Mesothelial cell of epicardium (in vitro differentiated cells): ENCODE data around the gene GRM1. TPM values are rescaled to one million over a fixed set of nuclear protein-coding genes. Genes with fewer than 3 reads are reported as not detected.

Source experiments
- DNase-seq, 2 experiments: peaks; one replicate each; pipeline ENCODE4 v3.0.0; 2021; ENCODE audit warnings: low spot score in 2 of 2; ENCODE audit not compliant: unreplicated experiment in 2 of 2
- H3K27ac Mint-ChIP-seq: 2 replicates; pipeline ENCODE4 v1.8.0; 2021; ENCODE audit warnings: mixed read lengths
- H3K27me3 Mint-ChIP-seq: 2 replicates; pipeline ENCODE4 v1.8.0; 2021; ENCODE audit warnings: low read depth, mixed read lengths
- H3K36me3 Mint-ChIP-seq: 2 replicates; pipeline ENCODE4 v1.8.0; 2021; ENCODE audit warnings: mixed read lengths
- H3K4me1 Mint-ChIP-seq: 2 replicates; pipeline ENCODE4 v1.8.0; 2021; ENCODE audit warnings: mixed read lengths
- H3K4me3 Mint-ChIP-seq: 2 replicates; pipeline ENCODE4 v1.8.0; 2021; ENCODE audit warnings: mild to moderate bottlenecking, moderate library complexity, mixed read lengths
- H3K9me3 Mint-ChIP-seq: 2 replicates; pipeline ENCODE4 v1.8.0; 2021; ENCODE audit warnings: mixed read lengths
- total RNA-seq: library from RNA; stranded (reverse); gene quantifications from 3 replicates; pipeline ENCODE4 v1.2.1, GENCODE V29; 2021
- TF ChIP-seq, protein P1 (sequence below): fragments of 200-600 bp; sonication (generic); IDR thresholded peaks from one replicate; pipeline ENCODE4 v1.5.0; 2021; ENCODE audit warnings: antibody characterized with exemption; ENCODE audit not compliant: unreplicated experiment

GRM1 gene
- total RNA-seq, 1 donor from 2014 or later, result 0.16 TPM

DNA sequence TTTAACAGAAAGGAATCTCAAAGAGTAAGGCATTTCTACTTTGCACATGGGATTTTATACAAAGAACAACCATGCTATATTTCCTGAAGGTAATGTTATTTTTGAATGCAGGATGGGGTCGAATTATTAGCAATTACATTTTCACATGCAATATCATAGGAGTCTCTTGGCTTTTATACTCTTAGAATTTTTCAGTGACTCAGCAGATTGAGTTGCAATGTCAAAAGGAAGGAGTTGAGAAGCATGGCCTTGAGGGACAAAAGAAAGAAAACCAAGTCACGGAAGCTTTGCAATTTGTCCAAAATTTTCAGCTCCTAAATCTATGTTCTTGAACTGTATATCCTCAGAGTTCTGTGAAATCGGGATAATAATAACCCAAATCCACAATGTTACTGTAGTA, 181.1 kb downstream of the GRM1 start:
- H3K9me3 Mint-ChIP-seq, result no peaks in the 10 kb centered on the region
- H3K4me1 Mint-ChIP-seq, result no peaks in the 10 kb centered on the region
- peaks cover 12% of the 10 kb centered on the region for H3K27me3 Mint-ChIP-seq
- TF ChIP-seq, protein P1, sequence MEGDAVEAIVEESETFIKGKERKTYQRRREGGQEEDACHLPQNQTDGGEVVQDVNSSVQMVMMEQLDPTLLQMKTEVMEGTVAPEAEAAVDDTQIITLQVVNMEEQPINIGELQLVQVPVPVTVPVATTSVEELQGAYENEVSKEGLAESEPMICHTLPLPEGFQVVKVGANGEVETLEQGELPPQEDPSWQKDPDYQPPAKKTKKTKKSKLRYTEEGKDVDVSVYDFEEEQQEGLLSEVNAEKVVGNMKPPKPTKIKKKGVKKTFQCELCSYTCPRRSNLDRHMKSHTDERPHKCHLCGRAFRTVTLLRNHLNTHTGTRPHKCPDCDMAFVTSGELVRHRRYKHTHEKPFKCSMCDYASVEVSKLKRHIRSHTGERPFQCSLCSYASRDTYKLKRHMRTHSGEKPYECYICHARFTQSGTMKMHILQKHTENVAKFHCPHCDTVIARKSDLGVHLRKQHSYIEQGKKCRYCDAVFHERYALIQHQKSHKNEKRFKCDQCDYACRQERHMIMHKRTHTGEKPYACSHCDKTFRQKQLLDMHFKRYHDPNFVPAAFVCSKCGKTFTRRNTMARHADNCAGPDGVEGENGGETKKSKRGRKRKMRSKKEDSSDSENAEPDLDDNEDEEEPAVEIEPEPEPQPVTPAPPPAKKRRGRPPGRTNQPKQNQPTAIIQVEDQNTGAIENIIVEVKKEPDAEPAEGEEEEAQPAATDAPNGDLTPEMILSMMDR, result no peak
- H3K36me3 Mint-ChIP-seq, result no peaks in the 10 kb centered on the region
- H3K4me3 Mint-ChIP-seq, result no peak overlapping the region
- H3K27ac Mint-ChIP-seq, result no peak overlapping the region
- DNase-seq, result no peak

DNA sequence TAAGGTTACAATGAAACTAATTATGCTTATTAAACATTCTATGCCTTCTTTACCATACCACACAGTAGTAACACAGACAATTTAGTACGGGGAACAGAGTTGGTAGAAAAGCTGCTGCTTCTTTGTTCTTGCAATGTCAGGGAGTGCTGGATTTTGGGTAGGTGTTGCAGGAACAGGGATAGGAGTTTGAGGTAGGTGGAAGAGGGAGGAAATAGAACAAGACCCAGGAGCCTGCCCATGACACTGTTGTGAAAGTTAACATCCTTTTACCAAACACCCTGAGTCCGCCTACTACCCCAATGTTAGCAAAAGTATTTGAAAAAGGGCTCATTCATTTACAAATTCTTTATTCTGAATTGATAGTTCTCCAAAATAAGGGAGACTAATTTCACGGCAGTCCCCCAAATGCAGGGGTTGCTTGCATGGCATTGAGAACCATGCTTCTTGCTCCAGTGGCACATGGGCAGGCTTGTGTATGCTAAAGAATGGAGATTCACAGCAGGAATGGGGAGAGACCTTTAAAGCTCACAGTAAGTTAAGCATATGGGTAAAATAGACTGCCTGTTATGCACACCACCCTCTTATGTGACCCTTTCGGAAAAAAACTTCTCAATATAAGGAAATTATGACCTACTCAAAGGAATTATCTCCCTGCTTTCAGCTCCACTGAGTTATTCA, 181.7 kb downstream of the GRM1 start:
- peaks cover 14% of the 10 kb centered on the region for H3K27me3 Mint-ChIP-seq
- TF ChIP-seq, protein P1, result no peak
- H3K9me3 Mint-ChIP-seq, result no peaks in the 10 kb centered on the region
- no peaks in the 10 kb centered on the region for H3K4me1 Mint-ChIP-seq
- H3K4me3 Mint-ChIP-seq, result no peak overlapping the region
- DNase-seq, result no peak
- no peak overlapping the region for H3K27ac Mint-ChIP-seq
- H3K36me3 Mint-ChIP-seq, result no peaks in the 10 kb centered on the region

DNA sequence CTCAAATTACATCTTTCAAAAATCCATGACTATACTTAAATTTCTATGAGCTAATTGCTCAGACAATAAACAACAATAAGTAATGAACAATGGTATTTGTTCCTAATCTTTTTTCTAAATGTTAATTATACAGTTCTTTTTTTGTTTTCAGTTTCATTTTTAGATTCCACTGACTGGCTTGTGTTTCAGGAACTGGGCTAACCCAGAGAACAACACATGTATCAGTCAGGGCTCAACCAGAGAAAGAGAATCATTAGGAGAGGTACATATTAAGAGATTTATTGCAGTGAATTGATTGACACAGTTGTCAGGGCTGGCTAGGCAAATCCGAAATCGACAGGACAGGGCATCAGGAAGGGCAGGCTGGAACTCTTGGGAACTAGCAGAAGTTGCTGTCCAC, 182.8 kb downstream of the GRM1 start:
- H3K36me3 Mint-ChIP-seq, result no peaks in the 10 kb centered on the region
- DNase-seq, result no peak
- no peak overlapping the region for H3K4me3 Mint-ChIP-seq
- TF ChIP-seq, protein P1, result no peak
- no peaks in the 10 kb centered on the region for H3K9me3 Mint-ChIP-seq
- H3K27me3 Mint-ChIP-seq, result peaks cover 9% of the 10 kb centered on the region
- H3K4me1 Mint-ChIP-seq, result no peaks in the 10 kb centered on the region
- H3K27ac Mint-ChIP-seq, result no peak overlapping the region

DNA sequence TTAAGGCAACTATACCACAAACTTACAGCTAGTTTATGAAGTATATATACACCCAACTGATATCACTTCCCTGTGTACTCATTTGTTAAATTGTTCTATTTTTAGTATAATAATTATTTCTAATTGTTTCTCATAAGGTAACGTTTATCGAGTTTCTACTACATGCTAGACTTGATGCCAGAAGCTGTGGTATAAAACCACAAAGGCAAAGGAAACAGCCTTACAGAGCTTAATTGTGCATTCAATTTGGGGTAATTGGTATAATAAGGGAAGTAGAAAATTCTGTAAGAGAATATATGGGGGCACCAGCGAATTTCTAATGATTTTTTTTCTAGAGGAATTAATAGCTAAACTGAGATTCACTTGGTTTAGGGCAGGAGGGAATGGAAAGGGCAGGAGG, 183.9 kb downstream of the GRM1 start:
- DNase-seq, result no peak
- no peaks in the 10 kb centered on the region for H3K9me3 Mint-ChIP-seq
- no peaks in the 10 kb centered on the region for H3K36me3 Mint-ChIP-seq
- H3K27me3 Mint-ChIP-seq, result peaks cover 10% of the 10 kb centered on the region
- H3K27ac Mint-ChIP-seq, result no peak overlapping the region
- H3K4me1 Mint-ChIP-seq, result no peaks in the 10 kb centered on the region
- no peak overlapping the region for H3K4me3 Mint-ChIP-seq
- TF ChIP-seq, protein P1, result no peak

DNA sequence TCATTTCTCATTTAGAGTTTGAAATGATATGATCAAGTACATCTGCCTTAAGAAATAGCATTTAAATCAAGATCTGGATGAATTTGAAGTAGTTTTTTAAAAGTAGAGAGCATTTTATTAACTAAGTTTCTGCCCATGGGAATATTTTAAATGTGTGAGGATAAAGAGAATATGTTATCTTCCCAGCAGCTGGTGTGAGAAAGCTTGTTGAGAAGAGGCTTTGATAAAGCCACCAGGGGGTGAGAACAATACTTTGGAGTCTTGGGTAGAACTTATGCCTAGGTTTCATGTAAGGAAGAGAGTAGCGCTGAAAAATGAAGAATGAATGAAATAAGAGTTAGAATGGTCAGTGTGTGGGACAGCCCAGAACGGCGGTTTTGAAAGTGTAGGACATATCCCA, 190.2 kb downstream of the GRM1 start:
- Mint-ChIP-seq H3K9me3 (no peaks in the 10 kb centered on the region), H3K4me3 (no peak overlapping the region), H3K27me3 (peaks cover 10% of the 10 kb centered on the region), H3K27ac (no peak overlapping the region), H3K36me3 (no peaks in the 10 kb centered on the region), H3K4me1 (no peaks in the 10 kb centered on the region)
- TF ChIP-seq, protein P1, result no peak
- DNase-seq, result no peak

DNA sequence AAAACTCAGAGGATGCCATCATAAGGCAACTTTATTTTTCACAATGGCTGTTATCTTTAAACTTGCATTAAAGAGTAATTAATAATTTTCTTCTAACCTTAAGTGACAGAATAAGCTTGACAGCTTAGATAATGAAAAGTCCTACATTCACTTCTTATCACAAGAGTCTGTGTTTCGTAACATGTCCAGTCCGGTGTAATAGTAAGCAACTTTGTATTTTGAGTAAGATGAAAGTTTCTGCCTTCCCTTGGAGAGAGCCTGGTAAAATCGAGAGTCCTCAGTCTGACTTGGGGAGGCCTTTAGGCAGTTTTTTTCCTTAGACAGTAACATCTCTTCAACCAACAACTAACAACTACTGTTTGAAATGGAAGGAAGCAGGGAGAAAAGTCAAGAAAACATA, 195.6 kb downstream of the GRM1 start:
- H3K4me3 Mint-ChIP-seq, result no peak overlapping the region
- no peaks in the 10 kb centered on the region for H3K36me3 Mint-ChIP-seq
- no peaks in the 10 kb centered on the region for H3K27me3 Mint-ChIP-seq
- TF ChIP-seq, protein P1, result no peak
- H3K4me1 Mint-ChIP-seq, result no peaks in the 10 kb centered on the region
- no peaks in the 10 kb centered on the region for H3K9me3 Mint-ChIP-seq
- no peak for DNase-seq
- no peak overlapping the region for H3K27ac Mint-ChIP-seq
